Measurements from ENCODE around the gene CCNG2. TPM values are rescaled to one million over a fixed set of nuclear protein-coding genes. Genes with fewer than 3 reads are reported as not detected.

Gene CCNG2
- polyA plus RNA-seq, 1 experiment, result 42.3 TPM

GRCh38 chr4:77145842-77146185, 11.2 kb upstream of the CCNG2 start:
- ChIA-PET POLR2A (no interaction called here), CTCF (interaction anchor here (0.6 kb wide), 1 partner anchor 641 kb away, joined by 3 read pairs; no protein-coding TSS in a partner anchor)
- TF ChIP-seq CTCF (IDR thresholded peaks at IDR 0.05; ENCODE audit: low read depth, low read length), result no peak
- no peaks in the 10 kb centered on the region for H3K9me3 ChIP-seq (ENCODE audit: control insufficient read depth, insufficient read depth, low read length)
- no peak for DNase-seq (ENCODE audit: low read depth, low spot score)
- no peak overlapping the region for H3K4me3 ChIP-seq (ENCODE audit: low read depth, low read length)
- H3K27me3 ChIP-seq (ENCODE audit: control insufficient read depth, insufficient read depth, low read length), result peaks cover 8% of the 10 kb centered on the region
- no peak overlapping the region for H3K27ac ChIP-seq (ENCODE audit: low read depth, low read length)

- POLR2A ChIA-PET, result interaction anchor here (0.5 kb wide), 1 partner anchor 11 kb away, joined by 3 read pairs; no protein-coding TSS in a partner anchor
- Histone ChIP-seq H3K27me3 (ENCODE audit: control insufficient read depth, insufficient read depth, low read length) (peaks cover 7% of the 10 kb centered on the region), H3K4me3 (ENCODE audit: low read depth, low read length) (no peak overlapping the region), H3K27ac (ENCODE audit: low read depth, low read length) (no peak overlapping the region), H3K9me3 (ENCODE audit: control insufficient read depth, insufficient read depth, low read length) (no peaks in the 10 kb centered on the region)
- no peak for DNase-seq (ENCODE audit: low read depth, low spot score)
- CTCF ChIA-PET, result no interaction called here
- TF ChIP-seq CTCF (IDR thresholded peaks at IDR 0.05; ENCODE audit: low read depth, low read length), result no peak
These were observed 10.6 kb upstream of the CCNG2 start for GRCh38 chr4:77146186-77147078.

- DNase-seq (ENCODE audit: low read depth, low spot score), result no peak
- no peak overlapping the region for H3K27ac ChIP-seq (ENCODE audit: low read depth, low read length)
These were observed 9.8 kb upstream of the CCNG2 start for GRCh38 chr4:77147079-77147782.

GRCh38 chr4:77148078-77148477, 8.9 kb upstream of the CCNG2 start:
- Histone ChIP-seq H3K9me3 (ENCODE audit: control insufficient read depth, insufficient read depth, low read length) (no peaks in the 10 kb centered on the region), H3K27ac (ENCODE audit: low read depth, low read length) (no peak overlapping the region), H3K4me3 (ENCODE audit: low read depth, low read length) (no peak overlapping the region), H3K27me3 (ENCODE audit: control insufficient read depth, insufficient read depth, low read length) (peaks cover 10% of the 10 kb centered on the region)
- ChIA-PET POLR2A (interaction anchor here (1.1 kb wide), 1 partner anchor 9 kb away, joined by 3 read pairs; the partner anchor contains the start of gene CCNG2), CTCF (interaction anchor here (1.7 kb wide), 1 partner anchor 52 kb away, joined by 4 read pairs; no protein-coding TSS in a partner anchor)
- DNase-seq (ENCODE audit: low read depth, low spot score), result no peak
- no peak for TF ChIP-seq CTCF (IDR thresholded peaks at IDR 0.05; ENCODE audit: low read depth, low read length)

More at GRCh38 chr4:77147079-77147782, 9.8 kb upstream of the CCNG2 start:
- peaks cover 10% of the 10 kb centered on the region for H3K27me3 ChIP-seq (ENCODE audit: control insufficient read depth, insufficient read depth, low read length)
- ChIA-PET CTCF (no interaction called here), POLR2A (interaction anchor here (0.5 kb wide), 1 partner anchor 12 kb away, joined by 3 read pairs; no protein-coding TSS in a partner anchor)
- no peak for TF ChIP-seq CTCF (IDR thresholded peaks at IDR 0.05; ENCODE audit: low read depth, low read length)
- H3K9me3 ChIP-seq (ENCODE audit: control insufficient read depth, insufficient read depth, low read length), result no peaks in the 10 kb centered on the region
- no peak overlapping the region for H3K4me3 ChIP-seq (ENCODE audit: low read depth, low read length)
